ENCODE measurements around the gene PKP4. TPM values are rescaled to one million over a fixed set of nuclear protein-coding genes. Genes with fewer than 3 reads are reported as not detected.

Gene PKP4
- total RNA-seq, 2 donors from 2014 or later: 90.5 to 102 TPM

DNA sequence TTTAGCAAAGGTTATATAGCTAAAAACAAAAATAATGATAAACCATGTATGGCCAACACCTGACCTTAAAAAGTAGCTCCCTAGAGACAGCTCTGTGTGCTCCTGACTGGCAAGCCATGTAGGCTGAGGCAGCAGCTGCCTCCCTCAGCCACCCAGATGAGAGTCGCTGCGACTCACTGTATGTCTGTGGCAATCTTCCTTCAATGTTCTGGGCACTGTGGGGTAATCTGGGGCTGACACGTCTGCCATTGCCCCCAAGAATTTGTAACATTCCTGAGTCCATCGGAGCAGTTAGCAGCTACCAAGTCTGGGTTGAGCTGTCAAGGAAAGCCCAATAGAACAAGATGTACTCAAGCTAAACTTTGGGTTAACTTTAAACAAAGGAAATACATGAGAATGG, 232.0 kb downstream of the PKP4 start:
- no peak overlapping the region for H3K4me3 Mint-ChIP-seq
- no peak overlapping the region for H3K27ac Mint-ChIP-seq

DNA sequence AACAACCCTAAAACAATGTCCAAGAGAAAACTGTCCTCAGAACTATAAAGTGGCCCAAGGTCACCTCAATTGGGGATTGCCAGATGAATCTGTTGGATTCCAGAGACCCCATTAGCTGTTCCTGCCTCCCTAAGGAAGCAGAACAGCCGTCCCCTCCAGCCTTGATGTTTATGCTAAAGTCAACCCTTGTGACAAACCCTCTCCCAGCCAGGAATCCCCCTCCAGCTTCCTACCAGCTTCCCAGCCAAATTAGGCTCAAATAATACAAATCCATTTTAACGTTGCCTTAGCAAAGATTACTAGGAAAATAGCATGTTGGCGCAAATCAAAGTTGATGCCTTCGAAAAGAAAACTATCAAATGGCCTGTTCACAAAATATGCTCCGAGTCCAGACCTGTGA, 232.6 kb downstream of the PKP4 start:
- Histone ChIP-seq H3K4me3 (ENCODE audit: low read length) (no peak overlapping the region), H3K27me3 (ENCODE audit: control insufficient read depth, insufficient read depth, low read length, poor library complexity, severe bottlenecking) (no peaks in the 10 kb centered on the region), H3K36me3 (ENCODE audit: control insufficient read depth, insufficient read depth, low read length) (no peaks in the 10 kb centered on the region), H3K9me3 (ENCODE audit: control insufficient read depth, low read length) (no peaks in the 10 kb centered on the region), H3K9ac (ENCODE audit: extremely low read depth, low read length, poor library complexity, severe bottlenecking) (no peak overlapping the region), H3K27ac (ENCODE audit: low read depth, low read length) (no peak overlapping the region), H3K4me1 (ENCODE audit: control insufficient read depth, insufficient read depth, low read length) (no peaks in the 10 kb centered on the region)
- WGBS, 2 experiments (ENCODE audit: insufficient coverage in 1 of 2, insufficient read length in 1 of 2): 90 to 92% methylated on average over 4 to 5 of the region's 5 CpGs
- H3K36me3 Mint-ChIP-seq (ENCODE audit: low read depth): no peaks in the 10 kb centered on the region
- TF ChIP-seq, protein P1, sequence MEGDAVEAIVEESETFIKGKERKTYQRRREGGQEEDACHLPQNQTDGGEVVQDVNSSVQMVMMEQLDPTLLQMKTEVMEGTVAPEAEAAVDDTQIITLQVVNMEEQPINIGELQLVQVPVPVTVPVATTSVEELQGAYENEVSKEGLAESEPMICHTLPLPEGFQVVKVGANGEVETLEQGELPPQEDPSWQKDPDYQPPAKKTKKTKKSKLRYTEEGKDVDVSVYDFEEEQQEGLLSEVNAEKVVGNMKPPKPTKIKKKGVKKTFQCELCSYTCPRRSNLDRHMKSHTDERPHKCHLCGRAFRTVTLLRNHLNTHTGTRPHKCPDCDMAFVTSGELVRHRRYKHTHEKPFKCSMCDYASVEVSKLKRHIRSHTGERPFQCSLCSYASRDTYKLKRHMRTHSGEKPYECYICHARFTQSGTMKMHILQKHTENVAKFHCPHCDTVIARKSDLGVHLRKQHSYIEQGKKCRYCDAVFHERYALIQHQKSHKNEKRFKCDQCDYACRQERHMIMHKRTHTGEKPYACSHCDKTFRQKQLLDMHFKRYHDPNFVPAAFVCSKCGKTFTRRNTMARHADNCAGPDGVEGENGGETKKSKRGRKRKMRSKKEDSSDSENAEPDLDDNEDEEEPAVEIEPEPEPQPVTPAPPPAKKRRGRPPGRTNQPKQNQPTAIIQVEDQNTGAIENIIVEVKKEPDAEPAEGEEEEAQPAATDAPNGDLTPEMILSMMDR (conservative IDR thresholded peaks at IDR 0.05): no peak
- no peak overlapping the region for H3K4me3 Mint-ChIP-seq
- no peak overlapping the region for H3K27ac Mint-ChIP-seq
- no peaks in the 10 kb centered on the region for H3K9me3 Mint-ChIP-seq
- peaks cover 1% of the 10 kb centered on the region for H3K27me3 Mint-ChIP-seq (ENCODE audit: insufficient read depth)
- no peak for DNase-seq
- H3K4me1 Mint-ChIP-seq: peaks cover 2% of the 10 kb centered on the region

More for the DNA sequence above, 232.0 kb downstream of the PKP4 start:
- H3K36me3 Mint-ChIP-seq (ENCODE audit: low read depth): no peaks in the 10 kb centered on the region
- no peak overlapping the region for H3K4me3 ChIP-seq (ENCODE audit: low read length)
- H3K9me3 ChIP-seq (ENCODE audit: control insufficient read depth, low read length): no peaks in the 10 kb centered on the region
- peaks cover 2% of the 10 kb centered on the region for H3K4me1 Mint-ChIP-seq
- 84 to 85% methylated on average over 4 of the region's 4 CpGs for WGBS, 2 experiments (ENCODE audit: insufficient coverage in 1 of 2, insufficient read length in 1 of 2)
- H3K4me1 ChIP-seq (ENCODE audit: control insufficient read depth, insufficient read depth, low read length): no peaks in the 10 kb centered on the region
- no peaks in the 10 kb centered on the region for H3K27me3 ChIP-seq (ENCODE audit: control insufficient read depth, insufficient read depth, low read length, poor library complexity, severe bottlenecking)
- TF ChIP-seq, protein P1 (conservative IDR thresholded peaks at IDR 0.05): no peak
- H3K9me3 Mint-ChIP-seq: no peaks in the 10 kb centered on the region
- H3K9ac ChIP-seq (ENCODE audit: extremely low read depth, low read length, poor library complexity, severe bottlenecking): no peak overlapping the region
- no peak overlapping the region for H3K27ac ChIP-seq (ENCODE audit: low read depth, low read length)
- no peaks in the 10 kb centered on the region for H3K36me3 ChIP-seq (ENCODE audit: control insufficient read depth, insufficient read depth, low read length)
- no peak for DNase-seq
- peaks cover 1% of the 10 kb centered on the region for H3K27me3 Mint-ChIP-seq (ENCODE audit: insufficient read depth)

DNA sequence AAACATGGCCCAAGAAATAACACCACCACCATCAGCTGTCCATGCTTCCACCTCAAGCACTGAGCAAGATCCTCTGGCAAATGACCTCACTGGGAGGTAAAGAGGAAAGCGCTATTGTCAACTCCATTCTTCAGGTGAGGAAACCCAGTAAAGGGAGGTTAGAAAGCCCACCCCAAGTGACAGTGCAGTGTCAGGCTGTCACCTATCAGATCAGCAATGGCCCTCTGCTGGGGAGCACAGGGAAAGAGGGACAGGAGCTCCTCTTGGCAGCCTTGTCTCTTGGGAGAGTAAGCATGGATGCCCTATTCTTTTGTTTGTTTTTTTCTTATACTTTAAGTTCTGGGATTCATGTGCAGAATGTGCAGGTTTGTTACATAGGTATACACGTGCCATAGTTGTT, 234.1 kb downstream of the PKP4 start:
- H3K4me3 Mint-ChIP-seq: no peak overlapping the region
- no peak for DNase-seq
- TF ChIP-seq, protein P1 (conservative IDR thresholded peaks at IDR 0.05): peak; percentile 44
- 78 to 100% methylated on average over 1 to 2 of the region's 2 CpGs for WGBS, 2 experiments (ENCODE audit: insufficient coverage in 1 of 2, insufficient read length in 1 of 2)
- H3K4me1 Mint-ChIP-seq: peaks cover 2% of the 10 kb centered on the region
- H3K9me3 Mint-ChIP-seq: no peaks in the 10 kb centered on the region
- H3K27me3 ChIP-seq (ENCODE audit: control insufficient read depth, insufficient read depth, low read length, poor library complexity, severe bottlenecking): no peaks in the 10 kb centered on the region
- H3K27ac ChIP-seq (ENCODE audit: low read depth, low read length): no peak overlapping the region
- peaks cover 1% of the 10 kb centered on the region for H3K27me3 Mint-ChIP-seq (ENCODE audit: insufficient read depth)
- H3K36me3 ChIP-seq (ENCODE audit: control insufficient read depth, insufficient read depth, low read length): no peaks in the 10 kb centered on the region
- H3K4me1 ChIP-seq (ENCODE audit: control insufficient read depth, insufficient read depth, low read length): no peaks in the 10 kb centered on the region
- H3K4me3 ChIP-seq (ENCODE audit: low read length): no peak overlapping the region
- H3K9me3 ChIP-seq (ENCODE audit: control insufficient read depth, low read length): no peaks in the 10 kb centered on the region
- H3K9ac ChIP-seq (ENCODE audit: extremely low read depth, low read length, poor library complexity, severe bottlenecking): no peak overlapping the region
- H3K27ac Mint-ChIP-seq: no peak overlapping the region
- H3K36me3 Mint-ChIP-seq (ENCODE audit: low read depth): no peaks in the 10 kb centered on the region

Measured in endodermal cell (in vitro differentiated cells).